H1 (cell line): ENCODE data around the gene SYNDIG1. TPM values are rescaled to one million over a fixed set of nuclear protein-coding genes. Genes with fewer than 3 reads are reported as not detected.

Experiments used
- CTCF ChIA-PET: fragments of 300-600 bp; sonication (Branson Sonifier 250); formaldehyde crosslinking; loops from one replicate; lab custom pipeline; 2021; ENCODE audit not compliant: partially characterized antibody; lab: Charles Lee
- POLR2A ChIA-PET: fragments of 300-600 bp; sonication (Branson Sonifier 250); formaldehyde crosslinking; loops from one replicate; lab custom pipeline; 2021; ENCODE audit warnings: inconsistent platforms; ENCODE audit not compliant: partially characterized antibody; lab: Charles Lee
- DNase-seq, 2 experiments: peaks; one replicate each; pipeline versions ENCODE4 v3.0.0 to v3.0.0-alpha.2; 2010 to 2022; ENCODE audit warnings: low spot score in 2 of 2, low read depth in 1 of 2, mixed read lengths in 1 of 2
- FAIRE-seq: peaks from 2 replicates; lab custom pipeline; 2011; peaks lifted over from hg19 to GRCh38; lab: Jason Lieb, UNC
- H2AFZ ChIP-seq: 2 replicates; pipeline ENCODE4 v1.8.1; 2012; ENCODE audit warnings: low read length, inconsistent platforms
- H2AK5ac ChIP-seq: 2 replicates; pipeline ENCODE4 v1.6.1; 2013; ENCODE audit warnings: low read depth, low read length
- H2BK120ac ChIP-seq: replicated peaks from 2 replicates; pipeline ENCODE3; 2013; ENCODE audit warnings: low read depth, low read length, inconsistent platforms
- H2BK12ac ChIP-seq: 2 replicates; pipeline ENCODE4 v1.6.1; 2013; ENCODE audit warnings: low read depth, low read length
- H2BK15ac ChIP-seq: 2 replicates; pipeline ENCODE4 v1.6.1; 2013; ENCODE audit warnings: low read length
- H2BK20ac ChIP-seq: 2 replicates; pipeline ENCODE4 v1.6.1; 2013; ENCODE audit warnings: low read length
- H2BK5ac ChIP-seq: 2 replicates; pipeline ENCODE4 v1.6.1; 2013; ENCODE audit warnings: low read depth, low read length
- H3K14ac ChIP-seq: 2 replicates; pipeline ENCODE4 v1.6.1; 2013; ENCODE audit warnings: inconsistent platforms; ENCODE audit not compliant: insufficient read length
- H3K18ac ChIP-seq: 2 replicates; pipeline ENCODE4 v1.6.1; 2013; ENCODE audit warnings: low read length; ENCODE audit errors: extremely low read depth
- H3K23ac ChIP-seq: 2 replicates; pipeline ENCODE4 v1.6.1; 2013; ENCODE audit warnings: inconsistent platforms; ENCODE audit not compliant: insufficient read length
- H3K23me2 ChIP-seq: 2 replicates; pipeline ENCODE4 v1.6.1; 2013; ENCODE audit warnings: low read depth, low read length
- H3K27ac ChIP-seq: 2 replicates; pipeline ENCODE4 v1.6.1; 2011; ENCODE audit warnings: low read depth, low read length, inconsistent platforms
- H3K27me3 ChIP-seq, 4 experiments: replicated peaks in 1 of 4; 1 replicate in 1 of 4; 2 replicates in 3 of 4; pipeline versions ENCODE4 v1.6.1 to v1.8.1; 2011 to 2013; ENCODE audit warnings: low read length in 3 of 4, mild to moderate bottlenecking in 3 of 4, inconsistent platforms in 2 of 4, mixed read lengths in 2 of 4, moderate library complexity in 1 of 4; ENCODE audit not compliant: control insufficient read depth in 3 of 4, insufficient read depth in 3 of 4; ENCODE audit errors: extremely low read depth in 1 of 4
- H3K36me3 ChIP-seq, 4 experiments: 2 replicates each; pipeline versions ENCODE4 v1.6.1 to v1.8.1; 2011 to 2013; ENCODE audit warnings: mild to moderate bottlenecking in 4 of 4, low read length in 3 of 4, moderate library complexity in 2 of 4, control low read depth in 1 of 4, inconsistent platforms in 1 of 4; ENCODE audit not compliant: insufficient read depth in 4 of 4, control insufficient read depth in 2 of 4
- H3K4ac ChIP-seq: replicated peaks from 2 replicates; pipeline ENCODE3; 2013; ENCODE audit warnings: low read length, low read depth, mixed read lengths, inconsistent platforms; ENCODE audit not compliant: insufficient read length
- H3K4me1 ChIP-seq, 4 experiments: replicated peaks in 1 of 4; 1 replicate in 1 of 4; 2 replicates in 3 of 4; pipeline versions ENCODE4 v1.6.1 to v1.8.1; 2011 to 2013; ENCODE audit warnings: low read length in 3 of 4, inconsistent platforms in 2 of 4, mixed read lengths in 1 of 4; ENCODE audit not compliant: insufficient read depth in 4 of 4, control insufficient read depth in 3 of 4
- H3K4me2 ChIP-seq, 2 experiments: 2 replicates each; pipeline versions ENCODE4 v1.6.1 to v1.8.1; 2011 to 2013; ENCODE audit warnings: low read depth in 2 of 2, low read length in 2 of 2, control low read depth in 1 of 2, inconsistent platforms in 1 of 2, mild to moderate bottlenecking in 1 of 2; ENCODE audit not compliant: insufficient read depth in 1 of 2
- H3K4me3 ChIP-seq, 4 experiments: fragments of 200-600, 300-600 bp in 1 of 4; sonication (generic), shearing (Covaris generic), sonication (Bioruptor Twin) in 1 of 4; 2 replicates each; pipeline versions ENCODE4 v1.5.1 to v1.8.1; 2011 to 2016; ENCODE audit warnings: low read length in 4 of 4, low read depth in 3 of 4, control low read depth in 2 of 4, inconsistent platforms in 2 of 4, mild to moderate bottlenecking in 2 of 4, mixed read lengths in 1 of 4, moderate library complexity in 1 of 4; ENCODE audit not compliant: insufficient read depth in 2 of 4; ENCODE audit errors: extremely low read depth in 1 of 4
- H3K56ac ChIP-seq: replicated peaks from 2 replicates; pipeline ENCODE3; 2013; ENCODE audit warnings: low read depth, mild to moderate bottlenecking, mixed read lengths, low read length, inconsistent platforms; ENCODE audit not compliant: insufficient read length
- H3K79me1 ChIP-seq: 2 replicates; pipeline ENCODE4 v1.6.1; 2013; ENCODE audit warnings: low read depth, low read length, control low read depth
- H3K79me2 ChIP-seq, 2 experiments: 2 replicates each; pipeline versions ENCODE4 v1.6.1 to v1.8.1; 2012 to 2013; ENCODE audit warnings: low read length in 2 of 2, mild to moderate bottlenecking in 2 of 2, inconsistent platforms in 1 of 2; ENCODE audit not compliant: insufficient read depth in 2 of 2, control insufficient read depth in 1 of 2
- H3K9ac ChIP-seq, 4 experiments: replicated peaks in 1 of 4; 1 replicate in 1 of 4; 2 replicates in 3 of 4; pipeline versions ENCODE4 v1.6.1 to v1.8.1; 2011 to 2013; ENCODE audit warnings: low read depth in 3 of 4, low read length in 3 of 4, control low read depth in 2 of 4, mild to moderate bottlenecking in 2 of 4, moderate library complexity in 2 of 4, inconsistent platforms in 1 of 4; ENCODE audit errors: extremely low read depth in 1 of 4
- H3K9me3 ChIP-seq, 2 experiments: 2 replicates each; pipeline versions ENCODE4 v1.6.1 to v1.8.1; 2012 to 2013; ENCODE audit warnings: mild to moderate bottlenecking in 2 of 2, moderate library complexity in 2 of 2, control low read depth in 1 of 2, inconsistent platforms in 1 of 2, low read depth in 1 of 2, low read length in 1 of 2, mixed read lengths in 1 of 2; ENCODE audit not compliant: insufficient read depth in 2 of 2
- H4K20me1 ChIP-seq, 2 experiments: replicated peaks in 1 of 2; 2 replicates each; pipeline versions ENCODE3 to v1.8.1; 2011 to 2013; ENCODE audit warnings: inconsistent platforms in 2 of 2, low read length in 2 of 2, mild to moderate bottlenecking in 1 of 2; ENCODE audit not compliant: insufficient read depth in 2 of 2, control insufficient read depth in 1 of 2
- H4K5ac ChIP-seq: 2 replicates; pipeline ENCODE4 v1.6.1; 2013; ENCODE audit warnings: low read length, low read depth, mixed read lengths, inconsistent platforms; ENCODE audit not compliant: insufficient read length
- H4K8ac ChIP-seq: 2 replicates; pipeline ENCODE4 v1.8.0; 2013; ENCODE audit warnings: mild to moderate bottlenecking, moderate library complexity, low read length, inconsistent platforms; ENCODE audit not compliant: insufficient read depth; ENCODE audit errors: extremely low read depth
- H4K91ac ChIP-seq: replicated peaks from 2 replicates; pipeline ENCODE3; 2013; ENCODE audit warnings: low read length, mixed read lengths, inconsistent platforms; ENCODE audit not compliant: insufficient read length
- KDM4A ChIP-seq: IDR thresholded peaks from one replicate; pipeline ENCODE4 v1.7.1; 2012; ENCODE audit warnings: low read depth, mild to moderate bottlenecking, moderate library complexity, low read length, inconsistent platforms; ENCODE audit not compliant: severe bottlenecking
- TBP ChIP-seq: IDR thresholded peaks from 2 replicates; pipeline ENCODE4 v1.6.1; 2011; ENCODE audit warnings: low read depth, low read length, improper control_type of control experiment
- WGBS, 2 experiments: shearing (Covaris generic) in 1 of 2; methylation state at CpG; one replicate each; pipeline versions ENCODE4 v1.1.6 to v1.1.7; 2013 to 2015; ENCODE audit warnings: low lambda C conversion rate in 2 of 2, mixed read lengths in 2 of 2, inconsistent platforms in 1 of 2, low coverage in 1 of 2, missing lambda C conversion rate in 1 of 2; ENCODE audit not compliant: insufficient replicate concordance in 2 of 2, insufficient coverage in 1 of 2, insufficient read length in 1 of 2; ENCODE audit errors: extremely low coverage in 1 of 2, missing lambda C conversion rate in 1 of 2; 5-methylcytosine and 5-hydroxymethylcytosine counted together
- polyA plus RNA-seq, 7 experiments: library from polyadenylated mRNA; depleted of rRNA in 3 of 7; stranded (reverse) in 5 of 7; unstranded in 2 of 7; fragments of >200 nt in 5 of 7; fragments of 200-250 nt in 2 of 7; gene quantifications; 1 replicate in 5 of 7; 2 replicates in 1 of 7; 4 replicates in 1 of 7; pipeline versions ENCODE4 v1.2.1 to v1.2.3, GENCODE V29; 2011 to 2013; ENCODE audit warnings: missing spikeins in 2 of 7, mixed read lengths in 2 of 7
- total RNA-seq: library from RNA; stranded (reverse); fragmentation: NEBNext Ultra II Directional; extraction: Animal tissue kit (Norgen Biotek cat#: 25700); gene quantifications from 2 replicates; pipeline ENCODE4 v1.2.1, GENCODE V29; 2021
- TF ChIP-seq, protein P1 (sequence below): IDR thresholded peaks from 2 replicates; pipeline ENCODE4 v1.6.1; 2012; ENCODE audit warnings: inconsistent platforms

The SYNDIG1 gene
- total and polyA plus RNA-seq, 2 of the 8 experiments (the other 6 are each of a cell fraction or from before 2014, with no cell fraction given), result 6.5 to 7.8 TPM

DNA sequence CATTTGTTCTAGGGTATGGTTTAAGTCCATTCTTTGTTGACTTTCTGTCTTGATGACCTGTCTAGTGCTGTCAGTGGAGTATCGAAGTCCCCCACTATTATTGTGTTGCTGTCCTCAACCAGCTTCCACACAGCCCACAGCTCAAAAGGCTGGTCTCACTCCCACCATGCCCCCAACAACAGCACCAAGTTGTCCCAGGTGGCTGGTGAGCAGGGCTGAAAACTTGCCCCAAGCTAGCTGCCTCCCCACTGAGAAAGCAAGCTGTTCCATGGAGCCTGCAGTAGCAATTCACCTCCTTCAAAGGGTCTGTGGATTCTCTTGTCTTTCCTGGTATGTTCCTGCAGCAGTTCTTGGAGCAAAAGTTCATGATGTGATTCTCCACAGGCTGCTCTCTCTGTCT lies 221.0 kb downstream of the SYNDIG1 start:
- no peak overlapping the region for H3K18ac ChIP-seq
- H2BK15ac ChIP-seq, result no peak overlapping the region
- H3K27me3 ChIP-seq, result no peaks in the 10 kb centered on the region
- ChIA-PET CTCF (interaction anchor here (1.1 kb wide), 1 partner anchor 16 kb away, joined by 3 read pairs; no protein-coding TSS in a partner anchor), POLR2A (interaction anchor here (1.1 kb wide), 1 partner anchor 11 kb away, joined by 3 read pairs; no protein-coding TSS in a partner anchor)
- no peak overlapping the region for H3K14ac ChIP-seq
- no peak overlapping the region for H3K23ac ChIP-seq
- peaks cover 0 to 2% of the 10 kb centered on the region in 2 experiments; a peak in 1 of 4 replicates for H3K9me3 ChIP-seq
- no peak overlapping the region for H3K56ac ChIP-seq
- no peak overlapping the region for H2BK20ac ChIP-seq
- no peaks in the 10 kb centered on the region for H3K36me3 ChIP-seq
- H2AK5ac ChIP-seq, result no peak overlapping the region
- no peak overlapping the region for H4K91ac ChIP-seq
- H3K27ac ChIP-seq, result no peak overlapping the region
- H2BK5ac ChIP-seq, result no peak overlapping the region
- no peak for DNase-seq
- no peak overlapping the region for H3K9ac ChIP-seq
- H4K8ac ChIP-seq, result no peak overlapping the region
- H3K4me3 ChIP-seq, result no peak overlapping the region
- no peaks in the 10 kb centered on the region for H3K23me2 ChIP-seq
- no peak overlapping the region for H2AFZ ChIP-seq
- FAIRE-seq, result no peak
- no peak overlapping the region for H3K4ac ChIP-seq
- WGBS, 2 experiments, result 100% methylated on average over 1 of the region's 1 CpG; no CpG with 5 or more reads in 1 of the 2 experiments
- no peak overlapping the region for H2BK120ac ChIP-seq
- no peaks in the 10 kb centered on the region for H3K79me2 ChIP-seq
- no peak overlapping the region for H4K5ac ChIP-seq
- H2BK12ac ChIP-seq, result no peak overlapping the region
- no peaks in the 10 kb centered on the region for H3K4me1 ChIP-seq
- H4K20me1 ChIP-seq, result no peaks in the 10 kb centered on the region
- no peak overlapping the region for H3K4me2 ChIP-seq
- no peaks in the 10 kb centered on the region for H3K79me1 ChIP-seq
- TF ChIP-seq TBP (no peak), KDM4A (no peak)
- TF ChIP-seq, protein P1, sequence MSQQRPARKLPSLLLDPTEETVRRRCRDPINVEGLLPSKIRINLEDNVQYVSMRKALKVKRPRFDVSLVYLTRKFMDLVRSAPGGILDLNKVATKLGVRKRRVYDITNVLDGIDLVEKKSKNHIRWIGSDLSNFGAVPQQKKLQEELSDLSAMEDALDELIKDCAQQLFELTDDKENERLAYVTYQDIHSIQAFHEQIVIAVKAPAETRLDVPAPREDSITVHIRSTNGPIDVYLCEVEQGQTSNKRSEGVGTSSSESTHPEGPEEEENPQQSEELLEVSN, result no peak
